Activated T-helper 1 cell treated with Interleukin-2 at 50 U/mL for 16 hours (primary cell): ENCODE measurements around the gene GABARAP.

ENCODE experiments used
- DNase-seq: peaks from one replicate; pipeline ENCODE4 v3.0.0-alpha.2; 2020; ENCODE audit warnings: low read depth

GABARAP gene

GRCh38 chr17:7239091-7240027 is 2.9 kb downstream of the GABARAP start, which contains the start of gene PHF23:
PHF23 (minus strand) TSS chr17:7239457; CDS start chr17:7239279, 178 bp downstream.
- DNase-seq: peak; percentile 98

GRCh38 chr17:7238420-7239090 is 3.7 kb downstream of the GABARAP start:
- DNase-seq: no peak

GRCh38 chr17:7237761-7238419 is 4.4 kb downstream of the GABARAP start:
- DNase-seq: peak; percentile 69

- DNase-seq: no peak
These were observed 4.9 kb downstream of the GABARAP start for GRCh38 chr17:7237266-7237760.

DNA sequence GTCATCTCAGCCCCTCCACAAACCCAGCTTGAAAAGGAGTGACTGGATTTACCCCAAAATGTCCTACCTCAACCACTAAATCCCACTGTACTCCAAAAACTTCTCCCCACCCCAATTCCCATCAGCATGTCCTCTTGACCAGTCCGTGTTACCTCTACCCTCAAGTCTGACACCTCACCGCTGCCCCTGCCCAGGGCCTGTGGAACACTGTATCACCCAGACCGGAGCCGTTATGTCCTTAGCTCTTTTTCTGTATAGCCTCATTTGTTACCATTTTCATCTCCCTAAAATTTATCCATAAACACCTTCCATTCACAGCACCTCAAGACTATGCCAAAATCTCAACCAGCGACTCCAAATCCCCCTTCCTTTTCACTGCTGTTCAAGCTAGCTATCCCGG is 5.4 kb downstream of the GABARAP start:
- no peak for DNase-seq

DNA sequence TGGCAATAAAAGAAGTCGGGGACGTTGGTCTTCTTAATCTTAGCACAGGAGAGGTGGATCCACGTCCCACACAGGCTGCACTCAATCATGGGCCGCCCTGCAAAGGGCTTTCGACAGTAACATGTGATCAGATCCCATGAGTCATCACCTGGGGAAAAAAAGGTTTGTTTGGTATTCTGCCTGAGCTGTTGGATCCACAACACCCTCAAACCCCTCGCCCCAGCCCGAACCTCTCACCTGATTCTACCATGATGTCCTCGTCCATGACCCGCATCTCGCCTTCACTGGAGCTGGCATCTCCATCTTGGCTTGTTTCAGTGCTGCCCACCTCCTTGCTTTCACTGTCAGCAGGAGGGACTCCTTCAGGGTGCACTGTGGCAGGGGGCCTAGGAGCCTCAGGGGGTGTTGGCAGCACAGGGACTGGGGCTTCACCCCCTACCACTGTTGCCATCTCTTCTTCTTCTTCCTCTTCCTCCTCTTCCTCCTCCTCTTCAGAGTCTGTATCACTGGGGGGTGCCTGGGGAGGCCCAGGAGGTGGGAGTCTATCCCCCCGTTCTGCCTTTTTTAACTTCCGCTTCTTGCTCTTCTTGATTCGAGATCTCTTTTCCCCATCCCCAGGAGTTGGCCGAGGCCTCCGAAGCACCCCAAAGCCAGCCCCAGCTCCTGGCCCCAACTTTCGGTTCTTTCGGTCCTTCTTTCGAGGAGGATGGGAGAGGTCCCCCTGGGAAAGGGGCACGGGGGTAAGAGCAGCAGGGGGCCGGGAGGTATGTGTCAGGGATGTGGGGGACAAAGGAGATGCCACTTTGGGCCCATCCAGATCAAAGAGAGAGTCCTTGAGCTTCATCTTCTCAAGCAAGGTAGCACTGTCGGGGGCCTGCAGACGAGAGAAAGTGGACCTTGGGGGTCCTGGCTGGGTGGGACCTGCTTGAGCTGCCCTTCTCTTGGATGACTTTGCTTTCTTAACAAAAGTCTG is 6.3 kb downstream of the GABARAP start:
- no peak for DNase-seq

DNA sequence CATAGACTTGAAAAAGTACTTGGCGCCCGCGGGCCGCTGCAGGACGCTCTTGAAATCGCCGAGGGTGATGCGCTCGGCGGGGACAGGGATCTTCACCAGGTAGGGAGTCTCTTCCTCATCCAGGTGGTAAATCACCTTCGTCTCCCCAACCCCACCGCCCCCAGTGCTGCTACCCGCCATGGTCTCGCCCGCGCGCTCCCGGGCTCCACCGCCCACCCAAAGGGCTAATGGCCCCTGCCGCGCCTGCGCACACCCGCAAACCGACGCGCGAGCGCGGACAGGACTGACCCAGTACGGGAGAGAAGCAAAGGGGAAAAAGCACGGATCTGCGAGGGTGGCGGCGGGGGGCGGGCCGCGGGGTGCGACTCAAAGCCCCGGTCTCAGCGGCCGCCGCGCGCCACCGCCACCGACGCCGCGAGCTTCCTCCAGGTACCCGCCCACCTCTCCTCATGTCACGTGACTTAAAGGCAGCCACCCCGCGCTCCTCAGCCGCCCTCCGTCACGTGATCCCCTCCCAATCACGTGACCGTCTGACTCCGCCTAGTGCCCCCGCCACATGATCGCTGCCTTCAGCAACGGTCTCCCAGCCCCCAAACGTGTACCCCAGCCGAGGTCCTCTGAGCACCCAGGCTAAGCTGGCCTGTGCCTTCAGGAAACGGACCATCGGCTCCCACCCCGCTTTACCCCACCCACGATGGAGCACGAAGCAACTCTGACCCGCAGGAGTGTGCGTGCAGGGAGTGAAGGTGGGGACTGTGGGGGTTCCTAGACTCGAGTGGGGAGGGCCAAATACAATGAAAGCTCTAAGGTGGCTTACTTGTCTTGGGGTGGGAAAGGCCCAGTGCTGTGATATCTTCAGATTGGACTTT is 7.9 kb downstream of the GABARAP start, which contains the start of gene DVL2:
Gene DVL2, minus strand, starts transcription at position 435 of the 869 bp plus-strand sequence. Its CDS starts 255 bp downstream, at position 180.
- DNase-seq: peak; percentile 89

DNA sequence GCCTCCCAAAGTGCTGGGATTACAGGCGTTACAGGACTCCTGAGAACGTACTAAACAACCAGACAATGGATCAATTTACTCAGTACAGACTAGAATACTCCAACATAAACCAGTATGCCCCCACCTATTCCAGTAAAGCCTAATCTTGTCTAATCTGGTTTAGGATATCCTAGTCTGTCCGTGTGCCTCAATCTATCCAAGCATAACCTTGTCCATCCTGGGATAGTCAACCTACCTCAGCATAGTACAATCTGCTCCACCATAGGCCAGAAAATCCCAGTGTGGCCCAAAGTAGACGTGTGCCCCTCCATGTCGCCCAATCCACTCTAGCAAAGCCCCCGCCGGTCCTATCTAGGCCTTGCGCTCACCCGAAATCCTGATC is 8.6 kb downstream of the GABARAP start:
- no peak for DNase-seq

- no peak for DNase-seq
These were observed 10.1 kb downstream of the GABARAP start for GRCh38 chr17:7232114-7232513.

DNA sequence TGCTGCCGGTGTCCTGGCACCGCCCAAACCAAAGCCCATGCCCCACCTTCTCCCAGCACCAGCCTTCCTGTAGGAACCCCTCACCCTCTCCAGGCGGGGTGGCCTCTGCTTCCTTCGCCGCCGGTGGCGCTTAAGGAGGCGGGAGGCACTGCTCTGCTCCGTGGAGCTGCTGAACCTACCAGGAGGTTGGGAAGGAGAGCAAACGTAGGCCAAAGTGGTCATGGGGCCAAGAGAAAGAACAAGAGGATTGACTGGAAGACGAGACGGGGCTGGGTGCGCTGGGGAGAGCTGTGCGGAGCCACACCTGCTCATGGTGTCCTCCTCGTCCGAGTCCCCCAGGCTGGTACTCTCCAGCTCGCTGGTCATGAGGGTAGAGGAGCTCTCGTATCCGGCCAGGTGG is 12.7 kb downstream of the GABARAP start:
- DNase-seq: no peak

DNA sequence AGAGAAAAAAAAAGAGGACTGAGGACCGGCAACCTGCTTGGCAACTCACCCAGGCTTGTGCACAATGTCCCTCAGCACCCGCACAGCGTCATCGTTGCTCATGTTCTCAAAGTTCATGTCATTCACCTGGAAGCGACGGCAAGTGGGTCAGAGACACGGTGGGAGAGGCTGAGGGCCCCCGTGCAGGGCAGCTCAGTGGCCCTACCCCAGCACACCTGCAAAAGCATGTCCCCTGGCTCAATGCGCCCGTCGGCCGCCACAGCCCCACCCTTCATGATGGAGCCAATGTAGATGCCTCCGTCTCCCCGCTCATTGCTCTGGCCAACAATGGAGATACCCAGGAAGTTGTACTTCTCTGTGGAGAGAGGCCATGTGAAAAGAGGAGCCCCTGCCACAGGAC is 13.3 kb downstream of the GABARAP start:
- DNase-seq: no peak

DNA sequence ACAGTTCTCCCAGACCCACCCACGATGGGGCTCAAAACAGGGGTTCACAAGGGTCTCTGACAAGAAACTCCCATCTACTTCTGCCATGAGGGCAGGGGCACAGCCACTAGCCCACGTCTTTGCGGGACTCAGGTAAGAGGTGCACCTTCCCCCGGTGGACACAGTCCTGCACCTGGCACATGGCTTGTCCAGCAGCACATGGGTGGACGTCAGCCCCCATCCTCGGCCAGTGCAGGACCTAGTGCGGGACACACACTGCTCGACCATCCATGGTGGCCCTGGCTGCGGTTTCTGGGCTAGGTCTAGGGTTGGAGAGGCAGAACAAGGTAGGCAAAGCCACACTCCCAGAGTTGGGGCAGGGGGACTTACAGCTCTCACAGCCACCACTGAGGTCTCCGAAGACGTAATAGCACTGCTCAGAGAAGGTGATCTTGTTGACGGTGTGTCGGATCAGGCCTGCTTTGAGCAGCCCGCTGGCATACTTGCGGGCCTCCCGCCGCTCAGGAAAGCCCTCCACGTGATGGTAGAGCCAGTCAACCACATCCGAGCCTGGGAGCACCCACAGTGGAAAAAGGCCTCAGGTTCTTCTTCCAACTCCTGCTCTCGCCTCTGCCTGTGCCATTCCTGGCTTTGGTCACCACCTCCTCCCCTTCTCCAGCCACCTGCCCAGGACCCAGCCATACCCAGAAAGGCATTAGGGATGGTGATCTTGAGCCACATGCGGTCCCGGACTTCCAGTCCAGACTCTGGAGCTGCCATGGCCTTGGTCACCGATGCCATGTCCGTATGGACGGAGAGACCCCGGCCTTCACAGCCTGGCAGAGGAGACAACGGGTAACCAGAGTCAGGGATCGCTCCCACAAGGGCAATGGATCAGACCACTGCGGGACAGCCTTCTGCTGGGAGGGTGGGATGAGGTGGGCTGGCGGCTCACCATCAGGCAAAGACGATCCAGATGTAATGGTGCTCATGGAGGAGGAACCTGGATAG is 15.2 kb downstream of the GABARAP start:
- no peak for DNase-seq

DNA sequence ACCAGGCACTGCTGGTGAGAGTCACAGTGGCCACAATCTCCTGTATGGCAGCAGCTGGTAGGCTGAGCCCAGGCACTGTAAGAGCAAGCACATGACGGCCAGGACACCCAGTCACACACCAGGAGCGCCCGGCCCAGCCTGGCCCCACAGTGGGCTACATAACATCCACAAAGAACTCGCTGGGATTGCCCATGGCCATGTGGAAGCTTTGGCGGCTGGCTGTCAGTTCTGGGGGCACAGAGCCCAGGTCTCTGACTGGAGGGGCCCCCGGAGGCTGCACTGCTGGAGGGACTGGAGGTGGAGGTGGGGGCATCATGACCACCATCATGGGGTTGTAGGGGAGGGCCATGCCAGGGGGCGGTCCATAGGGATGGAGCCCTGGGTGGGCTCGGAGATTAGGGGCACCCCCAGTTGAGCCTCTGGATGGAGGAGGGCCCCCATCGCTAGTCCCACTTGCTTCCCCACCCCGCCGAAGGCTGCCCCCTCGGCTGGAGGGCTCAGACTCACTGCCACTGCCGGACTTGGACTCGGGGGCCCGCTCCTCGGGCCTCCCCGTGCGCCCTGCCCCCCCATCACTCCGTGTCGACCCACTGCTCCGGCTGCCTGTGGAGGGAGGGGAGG is 16.4 kb downstream of the GABARAP start:
- no peak for DNase-seq

DNA sequence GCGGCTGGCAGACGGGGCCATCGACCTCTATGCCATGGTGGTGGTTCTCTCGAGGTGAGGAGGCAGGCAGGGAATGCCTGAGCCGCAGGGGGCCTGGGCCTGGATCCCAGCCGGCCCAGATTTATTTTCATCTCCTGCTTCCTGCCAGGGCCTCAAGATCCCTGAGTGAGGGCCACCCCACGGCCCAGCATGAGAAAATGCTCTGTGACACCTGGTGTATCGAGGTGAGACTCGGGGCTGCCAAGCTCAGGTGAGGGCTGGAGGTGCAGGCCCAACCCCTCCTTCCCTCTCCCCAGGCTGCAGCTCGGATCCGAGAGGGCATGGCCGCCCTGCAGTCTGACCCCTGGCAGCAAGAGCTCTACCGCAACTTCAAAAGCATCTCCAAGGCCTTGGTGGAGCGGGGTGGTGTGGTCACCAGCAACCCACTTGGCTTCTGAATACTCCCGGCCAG is 17.6 kb downstream of the GABARAP start:
- DNase-seq: no peak

DNA sequence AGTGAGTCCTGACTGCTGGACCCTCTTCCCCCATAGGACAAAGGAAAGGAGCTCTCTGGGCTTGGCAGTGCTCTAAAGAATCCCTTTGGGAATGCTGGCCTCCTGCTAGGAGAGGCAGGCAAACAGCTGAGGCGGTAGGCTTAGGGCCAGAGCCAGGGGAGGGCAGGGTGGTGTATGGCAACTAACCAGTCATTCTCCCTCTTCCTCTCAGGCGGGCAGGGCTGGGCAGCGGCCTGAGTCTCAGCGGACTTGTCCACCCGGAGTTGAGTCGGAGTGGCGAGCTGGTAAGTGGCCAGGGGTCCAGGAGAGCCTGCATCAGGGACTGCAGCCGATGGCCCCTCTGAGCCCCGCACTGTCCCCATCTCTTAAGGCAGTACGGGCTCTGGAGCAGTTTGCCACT is 18.1 kb downstream of the GABARAP start:
- DNase-seq: no peak

GRCh38 chr17:7223375-7223774 is 18.9 kb downstream of the GABARAP start:
- no peak for DNase-seq

- DNase-seq: no peak
These were observed 19.3 kb downstream of the GABARAP start for GRCh38 chr17:7222972-7223292.
